ENCODE measurements around the gene NBPF6. TPM values are rescaled to one million over a fixed set of nuclear protein-coding genes. Genes with fewer than 3 reads are reported as not detected.
A peak's percentile ranks its signal among the peaks of the same experiment; 100 is the strongest.

Gene NBPF6
- total RNA-seq, 1 experiment from 2014 or later = 0.57 TPM

GRCh38 chr1:108502138-108502537 is 52.0 kb downstream of the NBPF6 start:
- intact Hi-C loops (cut with micrococcal nuclease; ENCODE audit: unreplicated experiment) = no loop called here
- no peaks in the 10 kb centered on the region; the same call in 1 of the 2 replicates for H3K9me3 ChIP-seq
- CTCF ChIA-PET = no interaction called here
- Mint-ChIP-seq H3K27me3 (ENCODE audit: insufficient read depth, unreplicated experiment) (no peaks in the 10 kb centered on the region), H3K36me3 (ENCODE audit: insufficient read depth, unreplicated experiment) (no peaks in the 10 kb centered on the region), H3K4me3 (ENCODE audit: unreplicated experiment) (no peak overlapping the region), H3K27ac (ENCODE audit: unreplicated experiment) (no peak overlapping the region), H3K9me3 (ENCODE audit: unreplicated experiment) (peaks cover 14% of the 10 kb centered on the region), H3K4me1 (ENCODE audit: low read depth, unreplicated experiment) (peaks cover 13% of the 10 kb centered on the region)
- H3K4me3 ChIP-seq (ENCODE audit: low read depth, low read length) = no peak overlapping the region
- no peak for DNase-seq
- POLR2A ChIA-PET = no interaction called here
- peaks cover 26% of the 10 kb centered on the region for H3K4me1 ChIP-seq
- TF ChIP-seq CTCF (IDR thresholded peaks at IDR 0.05; ENCODE audit: insufficient read depth in 1 of 2, low read depth in 1 of 2, low read length in 1 of 2, severe bottlenecking in 1 of 2, unreplicated experiment in 1 of 2) = no peak
- BruUV-seq (replicated peaks) = no TSS peak
- H3K27me3 ChIP-seq (replicated peaks; ENCODE audit: control insufficient read depth, insufficient read depth, low read length) = no peaks in the 10 kb centered on the region
- H3K36me3 ChIP-seq (ENCODE audit: control insufficient read depth, insufficient read depth, low read length) = no peaks in the 10 kb centered on the region

GRCh38 chr1:108502624-108503023 is 52.5 kb downstream of the NBPF6 start:
- intact Hi-C loops (cut with micrococcal nuclease; ENCODE audit: unreplicated experiment) = no loop called here
- Mint-ChIP-seq H3K36me3 (ENCODE audit: insufficient read depth, unreplicated experiment) (no peaks in the 10 kb centered on the region), H3K4me1 (ENCODE audit: low read depth, unreplicated experiment) (peaks cover 13% of the 10 kb centered on the region), H3K4me3 (ENCODE audit: unreplicated experiment) (peak overlapping the region; percentile 36), H3K27ac (ENCODE audit: unreplicated experiment) (no peak overlapping the region), H3K27me3 (ENCODE audit: insufficient read depth, unreplicated experiment) (no peaks in the 10 kb centered on the region), H3K9me3 (ENCODE audit: unreplicated experiment) (peaks cover 14% of the 10 kb centered on the region)
- DNase-seq = no peak
- ChIA-PET POLR2A (no interaction called here), CTCF (interaction anchor here (0.6 kb wide), 1 partner anchor 1897 kb away, joined by 5 read pairs; no protein-coding TSS in a partner anchor)
- Histone ChIP-seq H3K27me3 (replicated peaks; ENCODE audit: control insufficient read depth, insufficient read depth, low read length) (no peaks in the 10 kb centered on the region), H3K4me1 (peaks cover 26% of the 10 kb centered on the region), H3K36me3 (ENCODE audit: control insufficient read depth, insufficient read depth, low read length) (no peaks in the 10 kb centered on the region), H3K4me3 (ENCODE audit: low read depth, low read length) (no peak overlapping the region), H3K9me3 (no peaks in the 10 kb centered on the region; the same call in 1 of the 2 replicates)
- TSS peak; percentile 97 for BruUV-seq (replicated peaks)
- no peak for TF ChIP-seq CTCF (IDR thresholded peaks at IDR 0.05; ENCODE audit: insufficient read depth in 1 of 2, low read depth in 1 of 2, low read length in 1 of 2, severe bottlenecking in 1 of 2, unreplicated experiment in 1 of 2)

- Mint-ChIP-seq H3K27ac (ENCODE audit: unreplicated experiment) (no peak overlapping the region), H3K9me3 (ENCODE audit: unreplicated experiment) (peaks cover 14% of the 10 kb centered on the region), H3K4me1 (ENCODE audit: low read depth, unreplicated experiment) (peaks cover 13% of the 10 kb centered on the region), H3K4me3 (ENCODE audit: unreplicated experiment) (peak overlapping the region; percentile 36), H3K36me3 (ENCODE audit: insufficient read depth, unreplicated experiment) (no peaks in the 10 kb centered on the region), H3K27me3 (ENCODE audit: insufficient read depth, unreplicated experiment) (no peaks in the 10 kb centered on the region)
- DNase-seq = peak; percentile 61 to 71
- ChIA-PET CTCF (interaction anchor here (0.6 kb wide), 1 partner anchor 1897 kb away, joined by 5 read pairs; no protein-coding TSS in a partner anchor), POLR2A (interaction anchor here (0.5 kb wide), 1 partner anchor 24 kb away, joined by 5 read pairs; no protein-coding TSS in a partner anchor)
- no peak overlapping the region for H3K4me3 ChIP-seq (ENCODE audit: low read depth, low read length)
- BruUV-seq (replicated peaks) = no TSS peak
- H3K36me3 ChIP-seq (ENCODE audit: control insufficient read depth, insufficient read depth, low read length) = no peaks in the 10 kb centered on the region
- H3K4me1 ChIP-seq = peaks cover 26% of the 10 kb centered on the region
- TF ChIP-seq CTCF (IDR thresholded peaks at IDR 0.05; ENCODE audit: insufficient read depth in 1 of 2, low read depth in 1 of 2, low read length in 1 of 2, severe bottlenecking in 1 of 2, unreplicated experiment in 1 of 2) = no peak
- intact Hi-C loops (cut with micrococcal nuclease; ENCODE audit: unreplicated experiment) = no loop called here
- H3K9me3 ChIP-seq = no peaks in the 10 kb centered on the region; the same call in 1 of the 2 replicates
- no peaks in the 10 kb centered on the region for H3K27me3 ChIP-seq (replicated peaks; ENCODE audit: control insufficient read depth, insufficient read depth, low read length)
Observed at GRCh38 chr1:108503062-108503733, 53.1 kb downstream of the NBPF6 start.

Data from Caco-2 (cell line).